ENCODE measurements around the gene ADM2.

Gene ADM2

GRCh38 chr22:50459496-50460140, 21.7 kb upstream of the ADM2 start:
- no peak overlapping the region for H3K27ac ChIP-seq
- TF ChIP-seq, protein P1, sequence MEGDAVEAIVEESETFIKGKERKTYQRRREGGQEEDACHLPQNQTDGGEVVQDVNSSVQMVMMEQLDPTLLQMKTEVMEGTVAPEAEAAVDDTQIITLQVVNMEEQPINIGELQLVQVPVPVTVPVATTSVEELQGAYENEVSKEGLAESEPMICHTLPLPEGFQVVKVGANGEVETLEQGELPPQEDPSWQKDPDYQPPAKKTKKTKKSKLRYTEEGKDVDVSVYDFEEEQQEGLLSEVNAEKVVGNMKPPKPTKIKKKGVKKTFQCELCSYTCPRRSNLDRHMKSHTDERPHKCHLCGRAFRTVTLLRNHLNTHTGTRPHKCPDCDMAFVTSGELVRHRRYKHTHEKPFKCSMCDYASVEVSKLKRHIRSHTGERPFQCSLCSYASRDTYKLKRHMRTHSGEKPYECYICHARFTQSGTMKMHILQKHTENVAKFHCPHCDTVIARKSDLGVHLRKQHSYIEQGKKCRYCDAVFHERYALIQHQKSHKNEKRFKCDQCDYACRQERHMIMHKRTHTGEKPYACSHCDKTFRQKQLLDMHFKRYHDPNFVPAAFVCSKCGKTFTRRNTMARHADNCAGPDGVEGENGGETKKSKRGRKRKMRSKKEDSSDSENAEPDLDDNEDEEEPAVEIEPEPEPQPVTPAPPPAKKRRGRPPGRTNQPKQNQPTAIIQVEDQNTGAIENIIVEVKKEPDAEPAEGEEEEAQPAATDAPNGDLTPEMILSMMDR (conservative IDR thresholded peaks at IDR 0.05) = no peak

- H3K27ac ChIP-seq = no peak overlapping the region
- TF ChIP-seq, protein P1 (conservative IDR thresholded peaks at IDR 0.05) = no peak
Observed at GRCh38 chr22:50460938-50461337, 20.4 kb upstream of the ADM2 start.

- TF ChIP-seq, protein P1 (conservative IDR thresholded peaks at IDR 0.05) = no peak
- H3K27ac ChIP-seq = no peak overlapping the region
Observed at GRCh38 chr22:50461536-50461935, 19.8 kb upstream of the ADM2 start.

DNA sequence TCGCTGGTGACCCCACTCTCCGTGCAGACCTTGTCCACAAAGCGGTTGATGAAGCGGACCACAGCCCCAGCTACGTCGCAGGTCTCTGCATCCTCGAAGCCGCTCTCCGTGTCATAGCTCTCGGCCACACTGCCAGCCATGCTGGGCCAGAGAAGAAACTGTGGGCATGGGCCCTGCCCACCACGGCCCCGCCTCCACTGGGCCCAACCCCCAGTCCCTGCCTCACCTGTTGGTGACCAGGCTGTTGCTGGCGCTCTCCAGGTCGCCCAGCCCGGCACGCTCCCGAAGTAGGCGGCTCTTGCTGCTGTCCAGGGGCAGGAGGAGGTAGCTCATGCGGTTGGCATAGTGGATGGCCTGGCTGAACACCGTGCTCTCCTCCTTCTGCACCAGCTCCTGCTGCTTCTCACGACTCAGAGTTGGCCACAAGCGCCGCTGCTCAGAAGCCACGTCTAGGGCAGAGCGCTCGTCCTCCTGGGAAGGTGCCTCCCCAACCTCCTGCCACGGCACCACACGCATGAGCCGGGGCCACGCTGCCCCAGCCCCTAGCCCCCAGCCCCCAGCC, 19.3 kb upstream of the ADM2 start:
- no peak overlapping the region for H3K27ac ChIP-seq
- TF ChIP-seq, protein P1 (conservative IDR thresholded peaks at IDR 0.05) = no peak

DNA sequence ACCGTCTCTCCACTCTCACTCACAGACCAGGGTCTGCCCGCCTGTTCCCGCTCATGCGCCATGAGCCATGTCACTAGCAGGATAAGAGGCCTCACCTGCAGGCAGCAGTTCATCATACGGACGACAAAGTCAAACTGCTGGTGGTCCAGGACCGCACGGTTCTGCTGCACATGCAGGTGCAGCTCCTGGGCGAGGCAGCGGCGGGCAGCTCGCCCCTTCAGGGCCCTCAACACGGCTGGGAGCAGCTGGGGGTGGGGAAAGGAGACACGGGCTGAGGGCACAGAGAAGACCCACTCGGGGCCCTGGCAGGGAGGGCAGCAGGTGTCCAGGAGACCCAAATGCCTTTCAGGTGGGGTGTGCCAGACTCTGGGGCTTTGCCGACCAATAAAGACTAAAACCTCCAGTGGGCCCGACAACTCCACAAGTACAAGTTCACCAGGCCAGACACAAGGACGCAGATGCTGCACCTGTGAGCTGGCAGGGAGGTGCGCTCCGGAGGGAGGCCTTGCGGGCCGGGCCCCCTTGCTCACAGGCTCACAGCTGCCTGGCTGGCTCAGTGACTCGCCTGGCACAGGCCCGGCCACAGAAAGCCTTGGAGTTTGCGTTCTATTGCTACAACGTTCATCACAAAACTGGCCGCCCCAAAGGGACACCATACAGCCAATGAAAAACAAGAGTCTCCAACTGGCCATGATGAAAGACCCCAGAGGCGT, 18.0 kb upstream of the ADM2 start:
- H3K27ac ChIP-seq = no peak overlapping the region
- TF ChIP-seq, protein P1 (conservative IDR thresholded peaks at IDR 0.05) = no peak

- H3K27ac ChIP-seq = no peak overlapping the region
- TF ChIP-seq, protein P1 (conservative IDR thresholded peaks at IDR 0.05) = no peak
Observed at GRCh38 chr22:50464451-50464850, 16.9 kb upstream of the ADM2 start.

- no peak overlapping the region for H3K27ac ChIP-seq
- TF ChIP-seq, protein P1 (conservative IDR thresholded peaks at IDR 0.05) = no peak
Observed at GRCh38 chr22:50465066-50465930, 16.0 kb upstream of the ADM2 start.

All from VCaP (cell line).